Mesenteric fat pad (tissue), 1 donor: ENCODE results near the gene CINP. TPM values are rescaled to one million over a fixed set of nuclear protein-coding genes. Genes with fewer than 3 reads are reported as not detected.

Experiments used
- DNase-seq: peaks from one replicate; pipeline ENCODE4 v3.0.0-alpha.2; 2020; ENCODE audit warnings: low spot score
- long read RNA-seq: library from polyadenylated mRNA; unstranded; transcript quantifications from one replicate; pipeline ENCODE4 v2.0.0, GENCODE V29; 2020
- total RNA-seq: library from RNA; stranded (reverse); fragmentation: NEBNext Ultra II Directional; extraction: Animal tissue kit (Norgen Biotek cat#: 25700); gene quantifications from one replicate; pipeline ENCODE4 v1.2.1, GENCODE V29; 2021
- donor health status: DM: yes; HTN: yes; CAD: no.

CINP gene
- total RNA-seq: 34.1 TPM
- long read RNA-seq, full-length matches to known transcripts: 31 of 47 reads
- long read RNA-seq, partial matches to known transcripts: 4 of 47 reads
- long read RNA-seq, other reads (novel, unspliced or antisense): 12 of 47 reads

GRCh38 chr14:102362545-102363181 is at the start of gene CINP, which contains the start of gene TECPR2:
Gene CINP, minus strand, starts transcription at chr14:102362890. Its CDS starts 39 bp downstream, at chr14:102362851.
Gene TECPR2, plus strand, starts transcription at chr14:102362941. Its CDS starts 13,781 bp downstream, at chr14:102376722.
- peak; percentile 99 for DNase-seq

- DNase-seq: no peak
Measured at GRCh38 chr14:102408724-102409123, 46.0 kb upstream of the CINP start.

DNA sequence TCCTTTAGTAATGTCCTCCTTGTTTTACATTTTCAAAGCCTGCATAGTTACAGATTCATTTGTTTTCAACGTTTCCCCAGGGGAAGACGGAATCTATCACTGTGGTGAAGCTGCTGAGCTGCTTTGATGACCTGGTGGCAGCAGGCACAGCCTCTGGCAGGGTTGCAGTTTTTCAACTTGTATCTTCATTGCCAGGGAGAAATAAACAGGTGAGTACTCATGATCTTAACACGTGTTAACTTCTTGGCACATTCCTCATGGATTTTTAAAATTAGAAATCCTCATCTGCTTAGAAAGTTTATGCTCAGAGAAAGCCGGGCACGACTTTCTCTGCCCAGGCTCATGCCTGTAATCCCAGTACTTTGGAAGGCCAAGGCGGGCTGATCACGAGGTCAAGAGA is 44.6 kb upstream of the CINP start:
- no peak for DNase-seq

GRCh38 chr14:102403028-102403427 is 40.3 kb upstream of the CINP start:
- DNase-seq: no peak

GRCh38 chr14:102396521-102396920 is 33.8 kb upstream of the CINP start:
- no peak for DNase-seq

DNA sequence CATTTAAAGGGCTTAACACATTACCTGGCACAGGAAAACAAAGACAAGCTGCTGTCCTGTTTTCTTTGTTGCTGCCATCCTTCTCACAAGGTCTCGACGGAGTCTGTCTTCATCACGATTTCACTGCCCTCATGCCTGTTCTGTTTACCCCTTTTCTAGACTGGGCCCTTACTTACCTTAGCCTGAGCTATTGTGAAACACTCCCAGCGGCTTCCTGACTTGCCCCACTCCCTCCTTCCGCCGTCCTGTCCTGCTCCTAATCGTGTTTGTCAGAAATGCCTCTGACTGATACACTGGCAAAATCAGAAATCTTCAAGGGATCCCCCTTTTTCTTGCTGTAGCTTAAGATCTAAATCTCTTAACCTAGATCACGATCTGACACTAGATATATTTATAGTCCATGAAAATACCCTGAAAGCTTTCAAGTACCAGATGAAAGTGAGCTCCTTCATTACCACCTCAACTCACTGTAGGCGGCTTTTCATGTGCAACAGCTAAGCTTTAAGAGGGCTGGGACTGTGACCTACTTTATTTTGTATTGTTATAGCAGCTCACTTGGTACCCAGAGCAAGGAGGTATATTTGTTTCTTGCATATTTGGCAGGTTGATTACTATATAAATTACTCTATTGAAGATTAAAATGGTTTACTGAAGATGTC is 32.2 kb upstream of the CINP start:
- DNase-seq: no peak

DNA sequence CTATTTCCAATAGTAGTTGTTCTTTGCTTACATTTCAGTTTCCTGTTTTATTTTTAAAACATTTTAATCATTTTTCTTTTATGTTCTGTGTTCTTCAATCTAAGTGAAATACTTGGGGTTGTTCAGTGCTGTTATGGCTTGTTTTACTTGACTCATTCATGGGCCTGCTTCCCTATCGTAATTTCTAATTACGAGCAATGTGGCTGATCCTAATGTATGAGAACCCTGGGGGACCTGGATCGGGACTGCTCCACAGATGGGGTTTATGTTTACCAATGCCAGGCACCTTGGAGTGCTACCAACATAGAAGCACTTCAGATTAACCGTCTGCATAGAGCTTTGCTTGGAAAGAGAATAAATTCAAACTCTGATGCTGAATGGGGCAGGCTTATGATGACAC is 29.8 kb upstream of the CINP start:
- no peak for DNase-seq

DNA sequence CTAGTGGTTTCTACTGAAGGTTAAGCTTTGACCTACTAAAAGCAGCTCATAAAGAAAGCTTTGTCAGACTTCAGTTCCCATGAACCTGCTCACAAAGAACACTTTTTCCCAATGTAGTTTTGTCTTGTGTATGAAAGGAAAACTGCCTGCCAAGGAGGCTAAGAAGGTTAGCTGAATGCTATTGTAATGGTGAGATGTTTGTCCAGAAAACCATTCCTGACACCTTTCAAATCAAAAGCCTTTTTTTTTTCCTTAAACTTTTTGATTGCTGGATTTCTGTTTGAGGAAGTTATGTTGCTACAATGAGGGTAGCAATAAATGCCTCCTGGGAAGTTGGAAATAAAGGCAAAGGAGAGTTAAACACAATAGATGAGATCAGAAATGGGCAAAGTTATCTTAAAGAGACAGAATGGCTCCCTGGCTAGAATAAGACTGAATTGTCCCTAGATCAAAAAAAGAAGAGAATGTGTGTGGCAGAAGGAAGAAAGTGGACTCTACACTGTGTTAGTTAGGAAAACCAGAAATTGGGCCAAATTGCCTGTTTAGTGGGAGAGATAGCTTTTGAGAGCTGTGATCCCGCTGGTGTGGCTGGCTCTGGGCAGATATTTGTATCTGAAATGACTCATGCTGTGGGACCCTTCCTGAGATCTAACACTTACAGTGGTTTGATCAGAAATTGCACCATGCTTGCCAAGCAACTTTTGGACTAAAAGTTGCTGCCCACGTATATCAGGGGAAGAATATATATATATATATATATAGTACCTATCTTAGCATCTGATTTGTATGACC is 27.6 kb upstream of the CINP start:
- DNase-seq: no peak

GRCh38 chr14:102389246-102389645 is 26.6 kb upstream of the CINP start:
- no peak for DNase-seq

GRCh38 chr14:102387086-102387485 is 24.4 kb upstream of the CINP start:
- no peak for DNase-seq

DNA sequence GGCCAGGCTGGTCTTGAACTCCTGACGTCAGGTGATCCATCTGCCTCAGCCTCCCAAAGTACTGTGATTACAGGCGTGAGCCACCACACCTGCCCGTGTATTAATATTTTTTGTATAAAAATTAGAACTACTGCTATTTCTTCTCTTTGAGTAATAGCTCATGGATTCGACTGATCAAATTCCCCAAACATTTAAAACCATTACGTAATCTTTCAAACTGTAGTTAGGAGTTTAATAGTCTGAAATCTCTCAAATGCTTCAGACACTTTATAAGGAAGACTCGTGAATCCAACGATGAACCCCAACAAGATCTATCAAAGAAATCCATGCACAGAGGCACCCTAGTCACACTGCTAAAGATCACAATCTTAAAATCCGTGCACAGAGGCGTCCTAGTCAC is 16.1 kb upstream of the CINP start:
- no peak for DNase-seq

GRCh38 chr14:102377696-102378095 is 15.0 kb upstream of the CINP start:
- no peak for DNase-seq

DNA sequence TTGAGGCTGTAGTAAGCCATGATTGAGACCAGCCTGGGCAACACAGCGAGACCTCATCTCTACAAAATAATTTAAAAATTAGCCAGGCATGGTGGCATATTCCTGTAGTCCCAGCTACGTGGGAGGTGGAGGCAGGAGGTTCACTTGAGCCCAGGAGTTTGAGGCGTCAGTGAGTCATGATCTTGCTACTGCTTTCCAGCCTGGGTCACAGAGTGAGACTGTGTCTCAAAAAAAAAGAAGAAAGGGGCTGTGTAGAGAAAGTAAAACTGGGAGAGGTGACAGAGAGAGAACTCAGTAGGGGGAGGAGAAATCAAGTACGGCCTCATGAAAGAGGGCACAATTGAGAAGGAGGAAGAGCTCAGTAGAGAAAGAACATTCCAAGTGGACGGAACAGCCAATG is 12.4 kb upstream of the CINP start:
- DNase-seq: no peak

DNA sequence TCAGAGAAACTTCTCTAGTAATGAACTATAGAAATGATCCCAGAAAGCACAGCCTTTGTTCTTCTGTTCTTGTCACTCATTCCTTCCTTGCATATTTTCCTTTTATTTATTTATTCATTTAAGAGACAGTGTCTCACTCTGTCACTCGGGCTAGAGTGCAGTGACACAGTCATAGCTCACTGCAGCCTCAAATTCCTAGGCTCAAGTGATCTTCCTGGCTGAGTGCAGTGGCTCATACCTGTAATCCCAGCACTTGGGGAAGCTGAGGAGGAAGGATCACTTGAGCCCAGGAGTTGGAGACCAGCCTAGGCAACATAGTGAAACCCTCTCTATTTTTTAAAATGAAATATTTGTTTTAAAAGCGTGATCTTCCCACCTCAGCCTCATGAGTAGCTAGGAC is 11.6 kb upstream of the CINP start:
- no peak for DNase-seq

DNA sequence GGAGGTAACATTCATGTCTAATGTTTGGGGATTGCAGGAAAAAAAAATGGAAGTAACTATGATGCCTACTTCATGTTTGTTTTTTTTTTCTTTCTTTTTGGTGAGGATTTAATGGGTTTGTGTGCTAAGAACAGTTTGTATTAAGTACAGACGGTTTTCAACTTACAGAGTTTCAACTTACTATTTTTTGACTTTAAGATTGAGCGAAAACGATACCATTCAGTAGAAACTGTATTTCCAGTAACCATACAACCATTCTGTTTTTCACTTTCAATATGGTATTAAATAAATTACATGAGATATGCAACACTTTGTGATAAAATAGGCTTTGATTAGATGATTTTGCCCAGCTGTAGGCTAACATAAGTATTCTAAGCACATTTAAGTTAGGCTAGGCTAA is 10.4 kb upstream of the CINP start:
- no peak for DNase-seq

- no peak for DNase-seq
Measured at GRCh38 chr14:102371361-102371760, 8.7 kb upstream of the CINP start.

GRCh38 chr14:102370305-102370809 is 7.7 kb upstream of the CINP start:
- DNase-seq: no peak

DNA sequence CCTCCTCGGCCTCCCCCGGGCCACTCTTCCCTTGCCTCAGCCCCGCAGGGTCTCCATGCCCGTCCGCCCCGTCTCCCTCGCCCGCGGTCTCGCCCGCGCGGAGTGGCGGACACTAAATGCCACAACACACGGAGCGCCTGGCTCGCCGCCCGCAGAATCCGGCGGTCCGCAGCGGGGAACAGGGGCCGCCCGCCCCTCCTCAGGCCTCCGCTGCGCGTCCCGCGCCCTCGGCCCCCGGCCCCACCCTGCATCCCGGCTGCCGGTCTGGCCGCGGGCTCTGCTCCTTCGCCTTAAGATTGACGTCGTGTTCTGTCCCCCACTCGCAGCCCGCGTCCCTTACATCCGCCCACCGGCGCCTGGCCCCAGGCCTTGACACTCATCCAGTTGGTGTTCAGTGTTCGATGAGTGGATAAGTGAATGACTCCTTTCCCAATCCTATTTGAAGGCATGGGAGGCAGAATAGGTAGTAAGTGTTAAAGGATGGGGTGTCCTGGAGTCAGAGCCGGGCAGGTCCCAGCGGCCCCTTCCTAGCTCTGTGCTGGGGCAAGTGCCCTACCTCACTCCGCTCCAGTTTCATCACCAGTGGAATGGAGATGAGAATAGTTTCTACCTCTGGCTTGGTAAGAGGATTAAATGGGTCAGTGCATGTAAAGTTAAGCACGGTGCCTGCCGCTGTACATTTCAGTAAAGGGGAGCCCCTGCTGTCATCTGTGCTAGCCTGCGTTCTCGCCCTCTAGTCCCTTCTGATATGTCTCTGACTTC is 673 bp upstream of the CINP start:
- no peak for DNase-seq

- DNase-seq: no peak
Measured at GRCh38 chr14:102362084-102362483, 606 bp downstream of the CINP start.

DNA sequence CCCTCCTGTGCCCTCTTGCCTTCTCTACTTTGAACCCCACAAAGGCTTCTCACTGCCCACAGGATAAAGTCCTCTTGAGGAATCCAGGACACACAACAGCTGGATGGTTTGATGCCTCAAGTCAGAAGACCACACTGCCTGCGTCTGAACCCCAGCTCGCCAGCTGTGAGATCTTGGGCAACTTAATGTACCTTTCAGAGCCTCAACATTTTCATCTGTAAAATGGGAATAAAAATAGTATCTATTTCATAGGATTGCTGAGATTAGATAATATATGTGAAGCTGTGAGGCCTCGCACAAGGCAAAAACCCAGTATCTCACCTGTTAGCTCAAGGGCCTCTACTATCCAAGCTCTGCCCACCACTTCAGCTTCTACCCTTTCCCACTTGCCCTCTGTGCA is 2.3 kb downstream of the CINP start:
- DNase-seq: no peak

GRCh38 chr14:102359341-102359740 is 3.3 kb downstream of the CINP start:
- no peak for DNase-seq
